ENCODE measurements around the gene LRCH3.

DNA sequence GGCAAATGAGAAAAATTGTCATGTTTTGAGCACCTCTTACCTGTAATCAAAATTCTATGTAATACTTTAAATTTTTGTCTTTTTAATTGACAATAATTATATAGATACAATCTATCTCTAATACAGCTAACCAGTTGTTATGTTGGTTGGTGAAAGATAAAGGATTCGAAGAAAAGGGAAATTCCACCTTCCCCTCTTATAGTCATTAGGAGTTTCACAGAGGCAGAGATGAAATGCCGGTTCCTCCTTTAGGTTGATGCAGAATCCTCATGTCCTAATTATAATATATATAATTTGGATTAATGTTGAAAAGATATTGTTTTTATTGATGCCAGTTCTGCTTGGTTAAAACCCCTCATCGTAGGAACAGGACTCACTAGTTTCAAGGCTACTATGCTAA lies 67.1 kb downstream of the LRCH3 start:
- TF ChIP-seq, protein P1, sequence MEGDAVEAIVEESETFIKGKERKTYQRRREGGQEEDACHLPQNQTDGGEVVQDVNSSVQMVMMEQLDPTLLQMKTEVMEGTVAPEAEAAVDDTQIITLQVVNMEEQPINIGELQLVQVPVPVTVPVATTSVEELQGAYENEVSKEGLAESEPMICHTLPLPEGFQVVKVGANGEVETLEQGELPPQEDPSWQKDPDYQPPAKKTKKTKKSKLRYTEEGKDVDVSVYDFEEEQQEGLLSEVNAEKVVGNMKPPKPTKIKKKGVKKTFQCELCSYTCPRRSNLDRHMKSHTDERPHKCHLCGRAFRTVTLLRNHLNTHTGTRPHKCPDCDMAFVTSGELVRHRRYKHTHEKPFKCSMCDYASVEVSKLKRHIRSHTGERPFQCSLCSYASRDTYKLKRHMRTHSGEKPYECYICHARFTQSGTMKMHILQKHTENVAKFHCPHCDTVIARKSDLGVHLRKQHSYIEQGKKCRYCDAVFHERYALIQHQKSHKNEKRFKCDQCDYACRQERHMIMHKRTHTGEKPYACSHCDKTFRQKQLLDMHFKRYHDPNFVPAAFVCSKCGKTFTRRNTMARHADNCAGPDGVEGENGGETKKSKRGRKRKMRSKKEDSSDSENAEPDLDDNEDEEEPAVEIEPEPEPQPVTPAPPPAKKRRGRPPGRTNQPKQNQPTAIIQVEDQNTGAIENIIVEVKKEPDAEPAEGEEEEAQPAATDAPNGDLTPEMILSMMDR (IDR thresholded peaks at IDR 0.05) = no peak
- TF ChIP-seq EP300 (IDR thresholded peaks at IDR 0.05) = no peak
- no peak for TF ChIP-seq POLR2A (IDR thresholded peaks at IDR 0.05)
